ENCODE results near the gene SLC2A1.

GRCh38 chr1:42979896-42980800 is 21.5 kb upstream of the SLC2A1 start:
- TF ChIP-seq CTCF (IDR thresholded peaks at IDR 0.05) (no peak), EZH2 (IDR thresholded peaks at IDR 0.05) (no peak), EZH2phosphoT487 (IDR thresholded peaks at IDR 0.05) (no peak)

Measured in neural progenitor cell (in vitro differentiated cells).